Mucosa of stomach (tissue), 1 donor: ENCODE data around the gene ACTN4.

Experiments used
- H3K27me3 ChIP-seq: one replicate; pipeline ENCODE4 v1.7.0; 2013; ENCODE audit warnings: mild to moderate bottlenecking, low read length; ENCODE audit not compliant: control insufficient read depth, insufficient read depth
- H3K36me3 ChIP-seq: one replicate; pipeline ENCODE4 v1.7.0; 2013; ENCODE audit warnings: low read length; ENCODE audit not compliant: control insufficient read depth, insufficient read depth
- H3K4me1 ChIP-seq: one replicate; pipeline ENCODE4 v1.7.0; 2013; ENCODE audit warnings: mild to moderate bottlenecking, low read length; ENCODE audit not compliant: control insufficient read depth, insufficient read depth
- H3K4me3 ChIP-seq: one replicate; pipeline ENCODE4 v1.7.0; 2013; ENCODE audit warnings: low read length
- H3K9ac ChIP-seq: one replicate; pipeline ENCODE4 v1.7.0; 2013; ENCODE audit warnings: mild to moderate bottlenecking, low read length, moderate library complexity
- H3K9me3 ChIP-seq: one replicate; pipeline ENCODE4 v1.7.0; 2013; ENCODE audit warnings: mild to moderate bottlenecking, low read length, moderate library complexity; ENCODE audit not compliant: control insufficient read depth
- donor health status: Pancreatic carcinoma.

Gene ACTN4

DNA sequence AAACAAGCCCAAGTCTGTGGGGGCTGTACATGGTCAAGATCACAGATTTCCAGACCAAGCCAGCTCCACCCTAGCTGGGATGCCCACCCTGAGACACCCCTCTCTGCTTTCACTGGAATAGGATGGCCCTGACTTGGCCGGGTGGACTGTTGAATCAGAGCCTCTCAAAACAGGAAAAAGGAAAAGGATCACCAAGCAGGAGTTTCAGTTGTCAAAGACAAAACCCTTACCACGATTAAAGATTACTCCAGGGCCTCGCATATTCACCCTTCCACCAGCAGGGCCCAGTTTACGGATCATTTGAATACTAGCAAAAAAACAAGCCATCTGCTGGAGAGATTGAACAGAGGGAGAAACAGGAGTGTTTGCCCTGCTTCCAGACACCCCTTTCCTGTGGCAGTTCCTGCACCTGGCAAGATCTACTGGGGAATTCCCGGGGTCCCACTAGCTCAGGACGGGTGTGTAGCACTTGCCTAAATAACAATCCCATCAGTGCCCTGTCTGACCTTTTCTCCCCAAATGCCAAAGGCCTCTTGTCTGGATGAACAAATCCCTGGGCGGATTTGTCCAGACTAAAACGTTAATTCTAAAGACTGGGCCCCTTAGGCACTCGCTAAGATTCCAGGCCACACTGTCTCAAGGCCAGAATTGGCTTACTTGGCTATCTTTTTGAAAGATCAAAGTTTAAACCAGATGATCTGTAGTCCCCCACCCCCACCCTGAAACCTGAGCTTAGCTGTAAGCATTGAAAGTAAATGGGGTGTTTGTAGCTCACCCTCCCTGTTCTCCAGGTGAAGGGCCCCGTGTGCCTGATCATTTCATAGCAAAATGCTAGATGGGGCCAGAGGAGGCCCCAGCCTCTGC, 38.4 kb downstream of the ACTN4 start:
- Histone ChIP-seq H3K36me3 (no peaks in the 10 kb centered on the region), H3K4me1 (peaks cover 62% of the 10 kb centered on the region), H3K9ac (peak overlapping the region; percentile 88), H3K4me3 (peak overlapping the region; percentile 11), H3K27me3 (no peaks in the 10 kb centered on the region), H3K9me3 (no peaks in the 10 kb centered on the region)

DNA sequence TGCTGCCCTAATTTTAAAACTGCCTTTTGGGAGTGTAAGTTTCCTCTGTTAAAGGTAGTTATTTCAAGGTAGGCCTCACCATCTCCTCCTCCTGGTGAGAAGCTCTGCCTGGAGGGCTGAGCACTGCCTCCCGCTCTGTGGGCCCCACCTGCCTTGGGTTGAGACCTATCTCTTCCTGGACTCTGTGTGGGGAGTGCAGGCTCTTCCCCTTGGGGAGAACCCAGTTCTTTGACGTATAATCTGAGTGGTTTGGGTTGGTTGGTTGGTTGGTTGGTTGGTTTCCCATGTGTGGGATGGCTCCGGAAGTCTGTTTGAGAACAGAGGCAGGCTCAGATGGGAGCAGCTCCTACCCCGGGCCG, 39.1 kb downstream of the ACTN4 start:
- peak overlapping the region; percentile 11 for H3K4me3 ChIP-seq
- H3K9me3 ChIP-seq = no peaks in the 10 kb centered on the region
- H3K36me3 ChIP-seq = no peaks in the 10 kb centered on the region
- no peaks in the 10 kb centered on the region for H3K27me3 ChIP-seq
- peaks cover 59% of the 10 kb centered on the region for H3K4me1 ChIP-seq
- H3K9ac ChIP-seq = peak overlapping the region; percentile 88

DNA sequence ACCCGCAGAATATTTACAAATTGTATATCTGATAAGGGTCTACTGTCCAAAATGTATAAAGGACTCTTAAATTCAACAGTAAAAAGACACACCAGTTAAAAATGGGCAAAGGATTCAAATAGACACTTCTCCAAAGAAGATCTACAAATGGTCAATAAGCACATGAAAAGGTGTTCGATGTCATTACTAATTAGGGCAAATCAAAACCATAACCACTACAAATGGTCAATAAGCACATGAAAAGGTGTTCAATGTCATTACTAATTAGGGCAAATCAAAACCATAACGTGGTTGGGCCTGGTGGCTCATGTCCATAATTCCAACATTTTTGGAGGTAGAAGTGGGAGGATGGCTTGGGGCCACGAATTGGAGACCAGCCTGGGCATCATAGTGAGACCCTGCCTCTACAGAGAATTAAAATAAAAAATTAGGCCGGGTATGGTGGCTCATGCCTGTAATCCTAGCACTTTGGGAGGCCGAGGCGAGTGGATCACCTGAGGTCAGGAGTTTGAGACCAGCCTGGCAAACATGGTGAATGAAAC, 40.5 kb downstream of the ACTN4 start:
- H3K4me1 ChIP-seq = peaks cover 61% of the 10 kb centered on the region
- no peaks in the 10 kb centered on the region for H3K27me3 ChIP-seq
- no peaks in the 10 kb centered on the region for H3K9me3 ChIP-seq
- H3K9ac ChIP-seq = no peak overlapping the region
- H3K36me3 ChIP-seq = no peaks in the 10 kb centered on the region
- no peak overlapping the region for H3K4me3 ChIP-seq

DNA sequence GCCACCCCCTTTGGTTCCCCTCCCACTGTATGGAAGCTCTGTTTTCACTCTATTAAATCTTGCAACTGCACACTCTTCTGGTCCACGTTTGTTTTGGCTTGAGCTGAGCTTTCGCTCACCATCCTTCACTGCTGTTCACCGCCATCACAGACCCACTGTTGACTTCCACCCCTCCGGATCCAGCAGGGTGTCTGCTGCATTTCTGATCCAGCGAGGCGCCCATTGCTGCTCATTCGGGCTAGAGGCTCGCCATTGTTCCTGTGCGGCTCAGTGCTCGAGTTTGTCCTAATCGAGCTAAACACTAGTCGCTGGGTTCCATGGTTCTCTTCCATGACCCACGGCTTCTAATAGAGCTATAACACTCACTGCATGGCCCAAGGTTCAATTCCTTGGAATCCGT, 42.7 kb downstream of the ACTN4 start:
- Histone ChIP-seq H3K4me3 (no peak overlapping the region), H3K9me3 (no peaks in the 10 kb centered on the region), H3K36me3 (peaks cover 5% of the 10 kb centered on the region), H3K4me1 (peaks cover 60% of the 10 kb centered on the region), H3K9ac (no peak overlapping the region), H3K27me3 (no peaks in the 10 kb centered on the region)

DNA sequence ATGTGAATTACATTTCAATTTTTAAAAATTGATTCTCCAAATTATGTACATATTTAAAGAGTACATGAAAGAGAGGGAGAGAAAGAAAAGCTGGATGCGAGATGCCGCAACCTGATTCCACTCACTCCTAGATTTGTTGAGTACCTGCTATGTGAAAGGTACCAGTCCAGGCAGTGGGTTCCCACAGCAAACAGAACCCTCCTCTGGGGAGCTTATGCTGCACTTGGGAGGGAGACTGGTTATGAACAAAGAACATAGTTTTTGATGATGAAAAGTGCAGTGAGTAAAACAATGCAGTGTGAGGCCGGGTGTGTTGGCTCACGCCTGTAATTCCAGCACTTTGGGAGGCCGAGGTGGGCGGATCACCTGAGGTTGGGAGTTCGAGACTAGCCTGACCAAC, 43.4 kb downstream of the ACTN4 start:
- Histone ChIP-seq H3K9me3 (no peaks in the 10 kb centered on the region), H3K36me3 (peaks cover 5% of the 10 kb centered on the region), H3K9ac (no peak overlapping the region), H3K4me3 (no peak overlapping the region), H3K4me1 (peaks cover 60% of the 10 kb centered on the region), H3K27me3 (no peaks in the 10 kb centered on the region)

DNA sequence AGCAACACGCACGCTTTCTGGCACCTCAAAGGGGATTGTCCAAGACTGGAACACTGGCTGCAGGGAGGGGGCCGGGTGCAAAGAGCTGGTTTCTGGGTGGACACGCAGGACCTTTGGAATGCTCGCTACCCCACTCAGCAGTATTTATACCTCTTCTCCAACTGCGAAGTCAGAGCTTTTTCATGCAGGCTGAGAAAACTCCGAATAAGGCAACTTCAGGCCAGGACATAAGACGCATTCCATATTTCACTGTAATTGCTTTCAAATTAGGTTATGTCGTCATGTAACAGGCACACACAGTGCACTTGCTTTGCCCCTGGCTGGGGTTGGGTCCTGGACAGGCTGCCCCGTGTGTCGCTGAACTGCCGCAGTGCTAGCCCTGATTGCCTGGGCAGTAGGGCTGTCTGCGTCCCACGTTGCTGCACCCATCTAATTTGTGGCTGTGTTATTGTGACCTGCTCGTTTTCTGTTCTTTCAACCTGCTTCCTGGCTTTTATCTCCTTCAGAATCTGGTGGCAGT, 44.5 kb downstream of the ACTN4 start:
- Histone ChIP-seq H3K27me3 (no peaks in the 10 kb centered on the region), H3K9me3 (no peaks in the 10 kb centered on the region), H3K4me3 (no peak overlapping the region), H3K4me1 (peaks cover 60% of the 10 kb centered on the region), H3K9ac (peak overlapping the region; percentile 61), H3K36me3 (peaks cover 7% of the 10 kb centered on the region)

DNA sequence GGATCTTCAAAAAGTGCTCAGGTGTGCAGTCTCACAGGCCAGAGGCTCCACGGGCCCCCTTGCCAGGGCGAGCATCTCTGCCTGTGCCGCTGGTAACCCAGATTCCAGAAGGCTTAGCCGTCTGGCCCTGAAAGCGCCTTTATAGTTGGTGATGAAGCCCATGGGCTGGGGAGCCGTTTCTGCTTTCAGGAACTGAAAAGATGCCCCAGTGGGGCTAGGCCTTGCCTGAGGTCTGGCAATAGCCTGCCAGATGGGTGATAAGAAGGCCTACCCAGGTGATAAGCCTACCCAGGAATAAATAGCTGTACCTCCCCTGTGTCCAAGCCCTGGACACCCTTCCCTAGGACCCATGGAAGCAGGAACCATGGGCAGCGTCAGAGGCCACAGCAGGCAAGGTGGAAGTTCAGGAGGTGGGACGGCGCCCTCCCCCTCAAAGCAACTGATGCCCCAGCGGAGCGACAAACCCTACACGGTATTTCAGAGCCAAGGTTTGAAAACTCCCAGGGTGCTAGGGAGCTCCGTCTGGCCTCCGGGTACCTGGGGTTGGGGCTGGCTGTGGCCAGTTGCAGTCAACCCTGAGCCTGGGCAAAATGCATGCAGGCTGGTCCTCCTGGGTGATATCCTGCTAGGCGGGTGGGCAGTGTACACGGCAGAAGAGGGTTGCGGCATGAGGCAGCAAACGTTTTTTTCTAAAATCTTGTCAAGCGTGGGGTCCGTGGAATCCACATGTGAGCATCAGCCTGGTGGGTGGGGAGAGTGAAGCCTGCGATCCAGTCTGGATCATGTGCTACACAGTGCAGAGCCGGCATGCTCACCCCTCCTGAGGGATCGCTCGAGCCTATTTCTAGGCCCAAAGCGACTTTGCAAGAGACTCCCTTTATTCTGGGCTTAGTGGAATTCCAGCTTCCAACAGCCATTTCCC, 45.3 kb downstream of the ACTN4 start:
- H3K4me1 ChIP-seq = peaks cover 63% of the 10 kb centered on the region
- no peak overlapping the region for H3K4me3 ChIP-seq
- H3K27me3 ChIP-seq = no peaks in the 10 kb centered on the region
- peaks cover 14% of the 10 kb centered on the region for H3K36me3 ChIP-seq
- peak overlapping the region; percentile 61 for H3K9ac ChIP-seq
- H3K9me3 ChIP-seq = no peaks in the 10 kb centered on the region

DNA sequence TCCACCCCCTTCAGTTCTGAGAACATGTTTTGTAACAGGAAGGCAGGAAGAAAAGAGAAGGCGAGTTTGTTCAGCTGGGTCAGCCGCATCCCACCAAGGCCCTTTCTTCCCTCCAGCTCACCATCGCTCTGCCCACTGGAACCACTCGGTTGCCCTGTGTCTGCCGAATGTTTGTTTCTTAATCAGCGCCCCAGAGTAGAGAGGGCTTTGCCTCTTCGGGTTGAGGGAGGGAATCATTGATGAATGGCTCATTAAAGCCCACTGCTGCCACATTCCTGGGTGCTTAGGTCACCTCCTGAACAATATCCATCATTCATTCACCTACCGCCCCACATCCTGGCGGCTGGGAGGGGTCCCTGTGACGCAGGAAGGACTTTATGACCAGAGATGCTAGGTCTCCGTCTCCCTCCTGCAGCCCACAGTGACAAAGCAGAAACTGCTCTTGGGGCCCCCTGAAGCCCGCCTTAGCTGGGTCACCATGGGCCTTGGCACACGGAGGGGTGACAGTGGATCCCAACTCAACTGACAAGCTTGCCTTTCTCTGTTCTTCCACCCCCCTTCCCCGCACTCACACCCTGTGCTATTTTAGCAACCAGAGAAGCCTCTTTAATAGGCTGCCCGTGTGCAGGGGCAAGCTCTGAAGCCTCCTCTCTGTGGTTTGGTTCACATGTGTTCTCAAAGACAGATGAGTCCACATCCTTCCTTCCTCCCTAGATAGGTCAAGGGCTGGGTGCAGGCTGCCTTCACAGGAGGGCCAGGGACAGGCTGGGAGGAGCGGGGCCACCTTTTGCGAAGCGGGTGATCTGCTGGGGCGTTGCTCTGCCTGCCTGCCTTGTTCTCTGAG, 46.2 kb downstream of the ACTN4 start:
- no peaks in the 10 kb centered on the region for H3K27me3 ChIP-seq
- peaks cover 72% of the 10 kb centered on the region for H3K4me1 ChIP-seq
- no peaks in the 10 kb centered on the region for H3K9me3 ChIP-seq
- H3K36me3 ChIP-seq = peaks cover 15% of the 10 kb centered on the region
- H3K9ac ChIP-seq = peak overlapping the region; percentile 61
- H3K4me3 ChIP-seq = no peak overlapping the region

DNA sequence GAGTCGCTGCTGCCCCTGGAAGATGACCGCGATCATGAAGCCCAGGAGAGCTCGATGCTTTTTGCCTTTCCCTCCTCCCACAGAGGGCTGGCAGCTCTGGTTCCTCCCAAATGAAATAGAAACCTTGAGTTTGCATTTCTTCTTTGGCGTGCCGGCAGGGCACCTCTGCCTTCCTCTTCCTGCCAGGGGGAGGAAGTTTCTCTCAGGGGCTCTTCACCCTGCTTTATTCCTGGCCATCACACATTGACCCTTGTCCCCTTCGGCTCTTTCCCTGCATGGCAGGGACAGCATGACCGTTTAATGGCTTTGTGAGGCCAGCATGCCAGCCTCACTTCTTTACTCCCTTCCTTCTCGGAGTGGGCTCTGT, 47.9 kb downstream of the ACTN4 start:
- Histone ChIP-seq H3K4me1 (peaks cover 89% of the 10 kb centered on the region), H3K9ac (no peak overlapping the region), H3K4me3 (no peak overlapping the region), H3K9me3 (no peaks in the 10 kb centered on the region), H3K27me3 (no peaks in the 10 kb centered on the region), H3K36me3 (peaks cover 16% of the 10 kb centered on the region)

DNA sequence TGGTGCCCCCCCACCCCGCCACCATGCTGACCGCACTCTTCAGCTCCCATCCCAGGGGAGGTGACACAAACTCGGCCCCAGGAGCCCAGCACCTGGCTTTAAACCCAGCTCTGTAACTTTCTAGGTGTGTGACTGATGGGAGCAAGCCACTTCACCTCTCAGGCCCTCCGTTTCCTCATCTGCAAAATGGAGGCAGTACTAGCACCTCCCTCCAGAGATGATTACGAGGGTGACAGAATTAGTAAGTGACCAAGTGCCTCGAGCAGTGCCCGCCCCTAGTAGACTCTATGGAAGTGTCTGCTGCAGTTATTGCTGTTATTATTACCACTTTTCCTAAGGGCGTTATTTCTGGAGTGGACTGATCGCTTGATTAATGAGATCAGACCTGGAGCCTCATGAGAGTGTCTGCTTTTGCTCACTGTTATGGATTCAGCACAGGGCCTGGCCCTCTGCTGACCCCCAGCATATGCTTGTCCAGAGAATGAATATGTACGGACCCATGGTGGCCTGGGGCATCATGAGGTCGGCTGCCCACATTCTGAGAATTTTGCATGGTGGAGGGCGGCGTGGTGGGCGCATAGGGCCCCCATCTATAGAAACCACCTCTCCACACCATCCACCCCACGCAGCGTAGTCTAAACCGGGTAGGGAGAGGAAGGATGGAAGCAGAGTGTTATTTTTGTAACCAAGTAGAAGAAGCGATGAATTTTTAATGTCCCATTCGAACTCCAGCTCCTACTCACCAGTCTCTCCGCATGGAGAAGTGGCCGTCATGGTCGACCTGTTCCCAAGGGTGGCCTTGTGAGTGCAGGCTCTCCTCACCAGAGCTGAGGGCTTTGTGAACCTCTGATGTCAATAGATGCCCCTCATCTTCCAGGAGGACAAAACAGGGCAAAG, 48.6 kb downstream of the ACTN4 start:
- peaks cover 23% of the 10 kb centered on the region for H3K36me3 ChIP-seq
- peaks cover 97% of the 10 kb centered on the region for H3K4me1 ChIP-seq
- H3K9ac ChIP-seq = peak overlapping the region; percentile 23
- no peaks in the 10 kb centered on the region for H3K9me3 ChIP-seq
- H3K4me3 ChIP-seq = no peak overlapping the region
- no peaks in the 10 kb centered on the region for H3K27me3 ChIP-seq

DNA sequence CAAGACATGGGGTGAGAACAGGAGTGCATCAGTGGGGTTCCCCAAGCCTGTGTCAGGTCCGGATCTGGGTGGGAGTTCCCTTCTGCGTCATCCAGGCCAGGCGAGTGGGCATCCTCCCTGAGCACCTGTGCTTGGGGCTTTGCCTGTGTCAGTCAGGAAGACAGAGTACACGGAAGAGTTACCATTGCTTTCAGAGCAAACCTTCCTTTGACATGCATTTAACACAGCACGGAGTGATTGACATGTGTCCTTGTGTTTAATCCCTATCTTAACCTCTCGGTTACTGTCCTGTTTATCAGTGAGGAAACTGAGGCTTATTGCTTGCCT, 49.2 kb downstream of the ACTN4 start:
- H3K4me1 ChIP-seq = peaks cover 99% of the 10 kb centered on the region

More for the DNA sequence above, 49.2 kb downstream of the ACTN4 start:
- Histone ChIP-seq H3K36me3 (peaks cover 29% of the 10 kb centered on the region), H3K9me3 (no peaks in the 10 kb centered on the region), H3K4me3 (no peak overlapping the region), H3K27me3 (no peaks in the 10 kb centered on the region), H3K9ac (peak overlapping the region; percentile 23)
